ENCODE data around the gene PIP4K2A.
"Not testable (repeated sequence)": the region's sequence is repeated elsewhere in the genome, so short reads cannot be mapped to it uniquely, and the experiment has no call there.

PIP4K2A gene

GRCh38 chr10:22501863-22502262 is 212.5 kb downstream of the PIP4K2A start:
- no peak for DNase-seq

GRCh38 chr10:22501413-22501812 is 213.0 kb downstream of the PIP4K2A start:
- no peak for DNase-seq

- DNase-seq = no peak
These were observed 213.6 kb downstream of the PIP4K2A start for GRCh38 chr10:22500656-22501340.

GRCh38 chr10:22499973-22500372 is 214.4 kb downstream of the PIP4K2A start:
- not testable (repeated sequence) for DNase-seq

GRCh38 chr10:22495396-22495795 is 219.0 kb downstream of the PIP4K2A start:
- no peak for DNase-seq

- DNase-seq = no peak
These were observed 220.4 kb downstream of the PIP4K2A start for GRCh38 chr10:22494007-22494406.

- no peak for DNase-seq
These were observed 222.3 kb downstream of the PIP4K2A start for GRCh38 chr10:22491931-22492615.

GRCh38 chr10:22491480-22491879 is 222.9 kb downstream of the PIP4K2A start:
- no peak for DNase-seq

GRCh38 chr10:22489975-22490374 is 224.4 kb downstream of the PIP4K2A start:
- DNase-seq = no peak

- DNase-seq = no peak
These were observed 224.9 kb downstream of the PIP4K2A start for GRCh38 chr10:22489467-22489866.

- DNase-seq = no peak
These were observed 227.9 kb downstream of the PIP4K2A start for GRCh38 chr10:22486431-22486830.

Data from NCI-H146 (cell line).